ENCODE data around the gene ENTHD1.

The ENTHD1 gene

DNA sequence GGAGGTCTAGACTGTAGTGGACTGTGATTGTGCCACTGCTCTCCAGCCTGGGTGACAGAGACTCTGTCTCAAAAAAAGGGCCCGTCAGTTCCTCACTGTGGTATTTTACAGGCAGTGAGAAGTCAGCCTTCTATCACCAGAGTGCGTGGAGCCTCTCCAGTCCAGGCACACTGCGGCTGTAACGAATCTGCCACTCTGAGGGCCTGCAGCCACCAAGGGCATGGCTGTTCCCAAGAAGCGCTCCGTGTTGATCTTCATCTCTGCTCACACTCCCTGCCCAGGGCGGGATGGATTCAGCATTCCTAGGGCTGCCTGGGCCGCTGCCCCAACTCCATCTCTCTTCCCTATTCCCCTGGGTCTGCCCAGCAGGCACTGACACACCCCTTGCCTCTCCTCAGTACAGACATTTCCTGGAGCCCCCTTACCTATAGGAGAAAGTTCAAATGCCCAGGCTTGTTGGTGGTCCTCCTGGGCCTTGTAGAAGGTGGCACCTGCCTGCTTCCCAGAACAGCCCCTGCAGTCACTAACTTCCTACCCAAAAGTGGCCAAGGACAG, 174.6 kb downstream of the ENTHD1 start:
- H4K20me1 ChIP-seq (ENCODE audit: insufficient read depth, low read length), result no peaks in the 10 kb centered on the region
- no peaks in the 10 kb centered on the region for H3K79me2 ChIP-seq (ENCODE audit: insufficient read depth, low read length)
- H3K9ac ChIP-seq (ENCODE audit: low read length), result no peak overlapping the region
- H3K27me3 ChIP-seq (ENCODE audit: insufficient read depth, low read length), result no peaks in the 10 kb centered on the region; the same call in 1 of the 2 replicates
- no peak overlapping the region for H3K4me2 ChIP-seq (ENCODE audit: low read length)
- H3K4me1 ChIP-seq (ENCODE audit: insufficient read depth, low read length, severe bottlenecking), result no peaks in the 10 kb centered on the region
- TF ChIP-seq, protein P1, sequence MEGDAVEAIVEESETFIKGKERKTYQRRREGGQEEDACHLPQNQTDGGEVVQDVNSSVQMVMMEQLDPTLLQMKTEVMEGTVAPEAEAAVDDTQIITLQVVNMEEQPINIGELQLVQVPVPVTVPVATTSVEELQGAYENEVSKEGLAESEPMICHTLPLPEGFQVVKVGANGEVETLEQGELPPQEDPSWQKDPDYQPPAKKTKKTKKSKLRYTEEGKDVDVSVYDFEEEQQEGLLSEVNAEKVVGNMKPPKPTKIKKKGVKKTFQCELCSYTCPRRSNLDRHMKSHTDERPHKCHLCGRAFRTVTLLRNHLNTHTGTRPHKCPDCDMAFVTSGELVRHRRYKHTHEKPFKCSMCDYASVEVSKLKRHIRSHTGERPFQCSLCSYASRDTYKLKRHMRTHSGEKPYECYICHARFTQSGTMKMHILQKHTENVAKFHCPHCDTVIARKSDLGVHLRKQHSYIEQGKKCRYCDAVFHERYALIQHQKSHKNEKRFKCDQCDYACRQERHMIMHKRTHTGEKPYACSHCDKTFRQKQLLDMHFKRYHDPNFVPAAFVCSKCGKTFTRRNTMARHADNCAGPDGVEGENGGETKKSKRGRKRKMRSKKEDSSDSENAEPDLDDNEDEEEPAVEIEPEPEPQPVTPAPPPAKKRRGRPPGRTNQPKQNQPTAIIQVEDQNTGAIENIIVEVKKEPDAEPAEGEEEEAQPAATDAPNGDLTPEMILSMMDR (IDR thresholded peaks at IDR 0.05; ENCODE audit: low read length), result no peak
- TF ChIP-seq EZH2 (IDR thresholded peaks at IDR 0.05; ENCODE audit: borderline replicate concordance, low read length), result no peak
- no peak overlapping the region for H3K27ac ChIP-seq (ENCODE audit: low read depth, low read length, poor library complexity, severe bottlenecking)
- H3K36me3 ChIP-seq (ENCODE audit: insufficient read depth, low read length), result no peaks in the 10 kb centered on the region
- no peak overlapping the region for H3K4me3 ChIP-seq (ENCODE audit: low read depth, low read length, poor library complexity, severe bottlenecking)
- no peaks in the 10 kb centered on the region for H3K9me3 ChIP-seq (ENCODE audit: low read length)
- no peaks in the 10 kb centered on the region for H3F3A ChIP-seq (ENCODE audit: insufficient read depth, low read length)
- no peaks in the 10 kb centered on the region for H3K9me2 ChIP-seq (ENCODE audit: low read depth, low read length)
- no peak overlapping the region for H2AFZ ChIP-seq (ENCODE audit: low read length)

DNA sequence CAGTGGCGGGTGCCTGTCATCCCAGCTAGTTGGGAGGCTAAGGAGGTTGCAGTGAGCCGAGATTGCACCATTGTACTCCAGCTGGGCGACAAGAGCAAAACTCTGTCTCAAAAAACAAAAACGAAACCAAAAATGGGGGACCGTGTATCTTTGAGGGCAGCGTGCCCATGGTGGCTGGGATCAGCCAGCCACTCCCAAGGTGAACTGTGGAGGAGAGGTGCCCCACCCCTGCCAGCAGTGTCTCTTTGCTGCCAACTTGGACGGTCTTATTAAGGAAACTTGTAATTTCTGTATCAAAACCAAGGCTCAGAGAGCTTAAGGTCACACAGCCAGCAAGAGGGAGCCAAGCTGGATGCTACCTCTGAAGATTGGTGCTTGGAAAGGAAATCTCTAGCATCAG, 175.4 kb downstream of the ENTHD1 start:
- Histone ChIP-seq H3K79me2 (ENCODE audit: insufficient read depth, low read length) (no peaks in the 10 kb centered on the region), H3K9me2 (ENCODE audit: low read depth, low read length) (no peaks in the 10 kb centered on the region), H3K4me3 (ENCODE audit: low read depth, low read length, poor library complexity, severe bottlenecking) (no peak overlapping the region), H3K36me3 (ENCODE audit: insufficient read depth, low read length) (no peaks in the 10 kb centered on the region), H3K4me2 (ENCODE audit: low read length) (no peak overlapping the region), H2AFZ (ENCODE audit: low read length) (no peak overlapping the region), H3K27me3 (ENCODE audit: insufficient read depth, low read length) (no peaks in the 10 kb centered on the region; the same call in 1 of the 2 replicates), H3K9ac (ENCODE audit: low read length) (no peak overlapping the region), H4K20me1 (ENCODE audit: insufficient read depth, low read length) (no peaks in the 10 kb centered on the region), H3K27ac (ENCODE audit: low read depth, low read length, poor library complexity, severe bottlenecking) (no peak overlapping the region), H3K4me1 (ENCODE audit: insufficient read depth, low read length, severe bottlenecking) (no peaks in the 10 kb centered on the region), H3F3A (ENCODE audit: insufficient read depth, low read length) (no peaks in the 10 kb centered on the region), H3K9me3 (ENCODE audit: low read length) (no peaks in the 10 kb centered on the region)
- TF ChIP-seq, protein P1 (IDR thresholded peaks at IDR 0.05; ENCODE audit: low read length), result no peak
- no peak for TF ChIP-seq EZH2 (IDR thresholded peaks at IDR 0.05; ENCODE audit: borderline replicate concordance, low read length)

DNA sequence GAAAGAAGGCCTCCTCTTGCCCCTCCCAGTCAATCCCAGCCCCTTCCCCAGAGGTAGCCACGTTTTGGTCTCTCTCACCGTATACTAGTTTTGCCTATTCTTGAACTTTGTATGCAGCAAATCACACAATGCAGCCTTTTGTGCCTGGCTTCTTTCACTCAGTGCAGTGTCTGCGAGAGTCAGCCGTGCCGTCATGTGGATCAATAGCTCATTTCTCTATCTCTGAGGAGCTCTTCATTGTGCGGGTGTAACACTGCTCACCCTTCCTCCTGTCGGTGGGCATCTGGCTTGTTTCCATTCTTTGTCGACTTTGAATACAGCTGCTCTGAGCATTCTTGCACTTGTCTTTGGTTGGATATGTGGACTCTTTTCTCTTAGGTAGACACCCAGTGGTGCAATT, 176.5 kb downstream of the ENTHD1 start:
- no peak for TF ChIP-seq EZH2 (IDR thresholded peaks at IDR 0.05; ENCODE audit: borderline replicate concordance, low read length)
- TF ChIP-seq, protein P1 (IDR thresholded peaks at IDR 0.05; ENCODE audit: low read length), result no peak
- H2AFZ ChIP-seq (ENCODE audit: low read length), result no peak overlapping the region
- H3K9me3 ChIP-seq (ENCODE audit: low read length), result no peaks in the 10 kb centered on the region
- no peaks in the 10 kb centered on the region for H3K36me3 ChIP-seq (ENCODE audit: insufficient read depth, low read length)
- H3K9me2 ChIP-seq (ENCODE audit: low read depth, low read length), result no peaks in the 10 kb centered on the region
- no peak overlapping the region for H3K9ac ChIP-seq (ENCODE audit: low read length)
- H3K4me3 ChIP-seq (ENCODE audit: low read depth, low read length, poor library complexity, severe bottlenecking), result no peak overlapping the region
- no peak overlapping the region for H3K4me2 ChIP-seq (ENCODE audit: low read length)
- no peaks in the 10 kb centered on the region for H3K79me2 ChIP-seq (ENCODE audit: insufficient read depth, low read length)
- no peak overlapping the region for H3K27ac ChIP-seq (ENCODE audit: low read depth, low read length, poor library complexity, severe bottlenecking)
- no peaks in the 10 kb centered on the region for H4K20me1 ChIP-seq (ENCODE audit: insufficient read depth, low read length)
- H3K4me1 ChIP-seq (ENCODE audit: insufficient read depth, low read length, severe bottlenecking), result no peaks in the 10 kb centered on the region
- no peaks in the 10 kb centered on the region for H3F3A ChIP-seq (ENCODE audit: insufficient read depth, low read length)
- H3K27me3 ChIP-seq (ENCODE audit: insufficient read depth, low read length), result no peaks in the 10 kb centered on the region
